ENCODE data around the gene SLC13A1.

Gene SLC13A1

DNA sequence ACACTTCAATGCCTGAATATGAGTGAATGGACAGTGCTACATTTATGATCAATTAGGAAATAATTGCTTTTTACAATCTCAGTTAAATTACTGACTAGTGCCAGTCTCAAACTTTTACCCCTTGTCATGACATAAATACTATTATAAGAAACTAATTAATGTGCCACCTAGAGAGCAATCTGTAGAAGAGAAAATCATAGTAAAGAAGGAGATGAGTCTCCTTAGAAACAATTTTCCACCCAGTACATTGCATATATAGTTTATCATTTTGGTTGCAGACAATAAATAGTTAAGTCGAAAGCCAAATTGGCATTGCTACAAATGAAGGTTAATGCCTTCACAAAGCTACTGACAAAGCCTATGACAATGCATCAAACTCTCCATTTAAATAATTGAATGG is 68.6 kb downstream of the SLC13A1 start:
- H3F3A ChIP-seq (ENCODE audit: insufficient read depth, low read length), result no peaks in the 10 kb centered on the region
- no peaks in the 10 kb centered on the region for H3K36me3 ChIP-seq (replicated peaks; ENCODE audit: insufficient read depth, low read length)
- no peak for TF ChIP-seq EZH2phosphoT487 (IDR thresholded peaks at IDR 0.05; ENCODE audit: low read length)
- TF ChIP-seq, protein P1, sequence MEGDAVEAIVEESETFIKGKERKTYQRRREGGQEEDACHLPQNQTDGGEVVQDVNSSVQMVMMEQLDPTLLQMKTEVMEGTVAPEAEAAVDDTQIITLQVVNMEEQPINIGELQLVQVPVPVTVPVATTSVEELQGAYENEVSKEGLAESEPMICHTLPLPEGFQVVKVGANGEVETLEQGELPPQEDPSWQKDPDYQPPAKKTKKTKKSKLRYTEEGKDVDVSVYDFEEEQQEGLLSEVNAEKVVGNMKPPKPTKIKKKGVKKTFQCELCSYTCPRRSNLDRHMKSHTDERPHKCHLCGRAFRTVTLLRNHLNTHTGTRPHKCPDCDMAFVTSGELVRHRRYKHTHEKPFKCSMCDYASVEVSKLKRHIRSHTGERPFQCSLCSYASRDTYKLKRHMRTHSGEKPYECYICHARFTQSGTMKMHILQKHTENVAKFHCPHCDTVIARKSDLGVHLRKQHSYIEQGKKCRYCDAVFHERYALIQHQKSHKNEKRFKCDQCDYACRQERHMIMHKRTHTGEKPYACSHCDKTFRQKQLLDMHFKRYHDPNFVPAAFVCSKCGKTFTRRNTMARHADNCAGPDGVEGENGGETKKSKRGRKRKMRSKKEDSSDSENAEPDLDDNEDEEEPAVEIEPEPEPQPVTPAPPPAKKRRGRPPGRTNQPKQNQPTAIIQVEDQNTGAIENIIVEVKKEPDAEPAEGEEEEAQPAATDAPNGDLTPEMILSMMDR (IDR thresholded peaks at IDR 0.05; ENCODE audit: low read length), result 0 out of 2 replicates have a peak, but pooled peaks have one; percentile 5
- DNase-seq, result no peak
- H3K4me3 ChIP-seq (ENCODE audit: low read length), result no peak overlapping the region
- H3K79me2 ChIP-seq (ENCODE audit: low read length), result no peaks in the 10 kb centered on the region
- H3K9ac ChIP-seq (ENCODE audit: low read length), result no peak overlapping the region
- no peaks in the 10 kb centered on the region for H3K9me2 ChIP-seq (replicated peaks; ENCODE audit: insufficient read depth, low read length)
- no peaks in the 10 kb centered on the region for H3K9me3 ChIP-seq (replicated peaks; ENCODE audit: insufficient read depth, low read length)
- H3K4me2 ChIP-seq (ENCODE audit: low read depth, low read length), result no peak overlapping the region
- H3K4me1 ChIP-seq (ENCODE audit: low read length), result no peaks in the 10 kb centered on the region
- no peak overlapping the region for H2AFZ ChIP-seq (ENCODE audit: low read length)
- no peak overlapping the region for H3K27ac ChIP-seq (ENCODE audit: low read length)
- no peaks in the 10 kb centered on the region for H4K20me1 ChIP-seq (ENCODE audit: insufficient read depth, low read length)
- no peaks in the 10 kb centered on the region for H3K27me3 ChIP-seq (replicated peaks; ENCODE audit: insufficient read depth, low read length)

DNA sequence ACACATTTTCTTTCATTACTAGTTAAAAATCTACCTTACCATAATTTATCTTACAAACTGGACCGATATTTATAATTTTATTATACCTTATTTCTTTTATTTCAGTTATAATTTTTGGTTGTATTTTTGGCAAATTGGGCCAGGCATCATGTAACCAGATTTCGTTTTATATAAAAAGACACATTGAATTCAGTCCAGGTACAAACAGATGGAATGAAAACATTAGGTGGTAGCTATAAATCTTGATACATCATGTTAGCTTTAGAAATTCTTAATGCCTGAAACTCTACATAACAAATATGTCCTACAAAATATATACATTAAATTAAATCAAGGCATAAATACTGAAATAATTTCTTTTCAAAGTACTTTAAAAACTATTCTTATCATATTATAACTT is 73.1 kb downstream of the SLC13A1 start:
- Histone ChIP-seq H3K79me2 (ENCODE audit: low read length) (no peaks in the 10 kb centered on the region), H3K36me3 (replicated peaks; ENCODE audit: insufficient read depth, low read length) (no peaks in the 10 kb centered on the region), H2AFZ (ENCODE audit: low read length) (no peak overlapping the region), H3K9ac (ENCODE audit: low read length) (no peak overlapping the region), H3K27ac (ENCODE audit: low read length) (no peak overlapping the region), H4K20me1 (ENCODE audit: insufficient read depth, low read length) (no peaks in the 10 kb centered on the region), H3K9me3 (replicated peaks; ENCODE audit: insufficient read depth, low read length) (no peaks in the 10 kb centered on the region), H3F3A (ENCODE audit: insufficient read depth, low read length) (no peaks in the 10 kb centered on the region), H3K27me3 (replicated peaks; ENCODE audit: insufficient read depth, low read length) (no peaks in the 10 kb centered on the region), H3K4me1 (ENCODE audit: low read length) (no peaks in the 10 kb centered on the region), H3K9me2 (replicated peaks; ENCODE audit: insufficient read depth, low read length) (no peaks in the 10 kb centered on the region), H3K4me2 (ENCODE audit: low read depth, low read length) (no peak overlapping the region), H3K4me3 (ENCODE audit: low read length) (no peak overlapping the region)
- DNase-seq, result no peak
- TF ChIP-seq EZH2 (optimal IDR thresholded peaks at IDR 0.05; ENCODE audit: low read depth, low read length) (no peak), EZH2phosphoT487 (IDR thresholded peaks at IDR 0.05; ENCODE audit: low read length) (no peak)
- TF ChIP-seq, protein P1 (IDR thresholded peaks at IDR 0.05; ENCODE audit: low read length), result no peak

DNA sequence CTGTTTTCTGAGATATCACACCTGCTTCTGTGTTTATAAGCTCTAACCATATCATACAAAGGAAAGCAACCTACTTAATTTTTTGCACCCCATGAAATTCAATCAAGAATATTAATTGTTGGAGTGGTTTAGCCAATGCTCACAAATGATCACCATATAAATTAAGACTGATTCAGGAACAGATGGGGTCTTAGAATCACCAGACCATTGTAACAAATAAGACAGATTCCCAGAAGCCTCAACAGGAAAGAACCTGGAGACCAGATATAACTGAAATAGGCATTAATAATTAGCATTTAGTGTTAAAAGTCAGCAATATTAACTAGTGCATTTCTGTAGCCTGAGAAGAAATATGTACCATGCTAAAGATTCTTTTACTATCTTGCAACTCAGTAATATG is 73.6 kb downstream of the SLC13A1 start:
- no peaks in the 10 kb centered on the region for H3K36me3 ChIP-seq (replicated peaks; ENCODE audit: insufficient read depth, low read length)
- no peaks in the 10 kb centered on the region for H3K9me3 ChIP-seq (replicated peaks; ENCODE audit: insufficient read depth, low read length)
- H3F3A ChIP-seq (ENCODE audit: insufficient read depth, low read length), result no peaks in the 10 kb centered on the region
- H3K9me2 ChIP-seq (replicated peaks; ENCODE audit: insufficient read depth, low read length), result no peaks in the 10 kb centered on the region
- H3K4me1 ChIP-seq (ENCODE audit: low read length), result no peaks in the 10 kb centered on the region
- no peaks in the 10 kb centered on the region for H3K27me3 ChIP-seq (replicated peaks; ENCODE audit: insufficient read depth, low read length)
- no peak overlapping the region for H2AFZ ChIP-seq (ENCODE audit: low read length)
- no peaks in the 10 kb centered on the region for H3K79me2 ChIP-seq (ENCODE audit: low read length)
- no peak for DNase-seq
- TF ChIP-seq, protein P1 (IDR thresholded peaks at IDR 0.05; ENCODE audit: low read length), result no peak
- TF ChIP-seq EZH2phosphoT487 (IDR thresholded peaks at IDR 0.05; ENCODE audit: low read length) (no peak), EZH2 (optimal IDR thresholded peaks at IDR 0.05; ENCODE audit: low read depth, low read length) (no peak)
- no peak overlapping the region for H3K4me3 ChIP-seq (ENCODE audit: low read length)
- no peak overlapping the region for H3K4me2 ChIP-seq (ENCODE audit: low read depth, low read length)
- H3K27ac ChIP-seq (ENCODE audit: low read length), result no peak overlapping the region
- no peak overlapping the region for H3K9ac ChIP-seq (ENCODE audit: low read length)
- H4K20me1 ChIP-seq (ENCODE audit: insufficient read depth, low read length), result no peaks in the 10 kb centered on the region

All from MM.1S (cell line).